OCI-LY7 (cell line): ENCODE results near the gene TJP1. TPM values are rescaled to one million over a fixed set of nuclear protein-coding genes. Genes with fewer than 3 reads are reported as not detected.
"Not testable (repeated sequence)": the region's sequence is repeated elsewhere in the genome, so short reads cannot be mapped to it uniquely, and the experiment has no call there.

Experiments used
- BruUV-seq: library from RNA; stranded (reverse); fragments of 400-500 nt; replicated peaks from 2 replicates; lab custom pipeline; 2021; lab: Mats Ljungman, UMichigan
- CTCF ChIA-PET: fragments of 300-600 bp; sonication (Branson Sonifier 250); formaldehyde crosslinking; loops from one replicate; lab custom pipeline; 2022; ENCODE audit warnings: antibody characterized with exemption; ENCODE audit not compliant: unreplicated experiment; lab: Charles Lee
- POLR2A ChIA-PET: fragments of 300-600 bp; sonication (Branson Sonifier 250); formaldehyde crosslinking; loops from one replicate; lab custom pipeline; 2022; ENCODE audit warnings: antibody characterized with exemption; lab: Charles Lee
- DNase-seq: peaks from one replicate; pipeline ENCODE4 v3.0.0-alpha.2; 2015; ENCODE audit warnings: low spot score
- H2AFZ ChIP-seq: fragments of 200-600 bp; sonication (generic), shearing (Covaris generic); 2 replicates; pipeline ENCODE4 v1.6.1; 2014; ENCODE audit warnings: mild to moderate bottlenecking, antibody characterized with exemption, low read length, moderate library complexity
- H3K27ac ChIP-seq: fragments of 200-600 bp; sonication (generic); 2 replicates; pipeline ENCODE4 v1.5.1; 2014; ENCODE audit warnings: mixed run types, low read depth, mild to moderate bottlenecking, moderate library complexity, low read length, inconsistent platforms; ENCODE audit not compliant: poor library complexity, severe bottlenecking
- H3K36me3 ChIP-seq: fragments of 200-600 bp; sonication (generic); 2 replicates; pipeline ENCODE4 v1.6.1; 2014; ENCODE audit warnings: mild to moderate bottlenecking, antibody characterized with exemption, low read length, moderate library complexity, mixed read lengths; ENCODE audit not compliant: insufficient read depth
- H3K4me1 ChIP-seq: fragments of 200-600 bp; sonication (generic); 2 replicates; pipeline ENCODE4 v1.5.1; 2014; ENCODE audit warnings: mild to moderate bottlenecking, low read length; ENCODE audit not compliant: insufficient read depth, poor library complexity, severe bottlenecking
- H3K4me2 ChIP-seq: fragments of 200-600 bp; sonication (generic); 2 replicates; pipeline ENCODE4 v1.6.1; 2014; ENCODE audit warnings: mild to moderate bottlenecking, low read length
- H3K4me3 ChIP-seq: fragments of 200-600 bp; sonication (generic); 2 replicates; pipeline ENCODE4 v1.5.1; 2014; ENCODE audit warnings: mild to moderate bottlenecking, low read depth, low read length; ENCODE audit not compliant: poor library complexity, severe bottlenecking
- H3K79me2 ChIP-seq: fragments of 200-600 bp; sonication (generic); 2 replicates; pipeline ENCODE4 v1.6.1; 2016; ENCODE audit warnings: low read depth, mild to moderate bottlenecking, low read length, moderate library complexity, mixed read lengths; ENCODE audit not compliant: insufficient read depth
- H3K9me2 ChIP-seq: fragments of 200-600 bp; sonication (generic); 2 replicates; pipeline ENCODE4 v1.6.1; 2016; ENCODE audit warnings: mild to moderate bottlenecking, low read length, mixed read lengths; ENCODE audit not compliant: insufficient read depth
- H3K9me3 ChIP-seq: fragments of 200-600 bp; sonication (generic); 2 replicates; pipeline ENCODE4 v1.6.1; 2014; ENCODE audit warnings: mild to moderate bottlenecking, mixed run types, low read length, mixed read lengths
- H4K20me1 ChIP-seq: fragments of 200-600 bp; sonication (generic); 2 replicates; pipeline ENCODE4 v1.6.1; 2014; ENCODE audit warnings: mild to moderate bottlenecking, antibody characterized with exemption, low read length, moderate library complexity, mixed read lengths; ENCODE audit not compliant: insufficient read depth
- CTCF ChIP-seq: fragments of 200-600 bp; sonication (generic); conservative IDR thresholded peaks from 2 replicates; pipeline ENCODE4 v1.5.1; 2014; ENCODE audit warnings: mild to moderate bottlenecking, antibody characterized with exemption, low read length, moderate library complexity, mixed read lengths
- EZH2phosphoT487 ChIP-seq: fragments of 200-600 bp; sonication (generic); IDR thresholded peaks from 2 replicates; pipeline ENCODE4 v1.6.1; 2018; ENCODE audit warnings: low read depth, borderline replicate concordance, mild to moderate bottlenecking, mixed run types, antibody characterized with exemption, low read length, moderate library complexity, mixed read lengths
- intact Hi-C: fragments of 100-400 bp; cut with micrococcal nuclease; formaldehyde crosslinking; loops from one replicate; pipeline ENCODE4 v1.10.0; 2022; ENCODE audit not compliant: unreplicated experiment
- total RNA-seq, 2 experiments: library from RNA; depleted of rRNA in 1 of 2; stranded (reverse); fragments of >200 nt in 1 of 2; shearing (Covaris generic) in 1 of 2; gene quantifications; 2 replicates each; pipeline ENCODE4 v1.2.3, GENCODE V29; 2014 to 2022

TJP1 gene
- total RNA-seq, 2 experiments from 2014 or later = 0.19 to 0.32 TPM

GRCh38 chr15:29784413-29784812 lies 37.9 kb downstream of the TJP1 start:
- BruUV-seq = no TSS peak
- no peak overlapping the region for H2AFZ ChIP-seq
- no peak overlapping the region for H3K27ac ChIP-seq
- no peak overlapping the region for H3K4me2 ChIP-seq
- H3K9me3 ChIP-seq = no peaks in the 10 kb centered on the region
- POLR2A ChIA-PET = no interaction called here
- no peak for DNase-seq
- no peaks in the 10 kb centered on the region for H3K9me2 ChIP-seq
- H3K4me1 ChIP-seq = no peaks in the 10 kb centered on the region
- H3K4me3 ChIP-seq = no peak overlapping the region
- intact Hi-C loops = no loop called here
- H3K79me2 ChIP-seq = no peaks in the 10 kb centered on the region
- no peaks in the 10 kb centered on the region for H4K20me1 ChIP-seq
- CTCF ChIA-PET = no interaction called here
- no peaks in the 10 kb centered on the region for H3K36me3 ChIP-seq
- TF ChIP-seq EZH2phosphoT487 = no peak
- no peak for TF ChIP-seq CTCF

GRCh38 chr15:29782816-29783215 lies 39.5 kb downstream of the TJP1 start:
- H3K79me2 ChIP-seq, CTCF ChIA-PET, H3K9me2 ChIP-seq: not testable (repeated sequence)

DNA sequence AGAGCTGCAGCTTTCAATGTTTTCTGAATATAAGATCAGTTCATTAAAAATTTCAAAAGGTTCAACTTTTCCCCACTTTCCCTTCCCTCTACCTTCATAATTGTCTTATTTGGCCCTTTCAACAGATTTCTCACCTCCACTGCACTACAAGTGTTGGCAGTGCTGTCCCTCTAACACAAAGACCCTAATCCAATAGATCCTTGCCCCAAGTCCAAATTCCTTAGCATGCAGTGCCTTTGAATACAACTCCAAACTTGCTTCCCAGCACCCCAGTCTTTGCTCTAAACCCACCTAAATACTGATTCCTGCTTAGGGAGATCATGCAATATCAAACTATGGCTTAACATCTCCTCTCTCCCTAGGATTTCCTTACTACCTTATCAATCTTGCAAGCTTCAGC lies 43.9 kb downstream of the TJP1 start:
- POLR2A ChIA-PET = no interaction called here
- H4K20me1 ChIP-seq = no peaks in the 10 kb centered on the region
- CTCF ChIA-PET = no interaction called here
- H2AFZ ChIP-seq = no peak overlapping the region
- TF ChIP-seq EZH2phosphoT487 (no peak), CTCF (no peak)
- no peaks in the 10 kb centered on the region for H3K9me3 ChIP-seq
- intact Hi-C loops = no loop called here
- H3K4me2 ChIP-seq = no peak overlapping the region
- H3K9me2 ChIP-seq = no peaks in the 10 kb centered on the region
- no peak overlapping the region for H3K27ac ChIP-seq
- no peaks in the 10 kb centered on the region for H3K36me3 ChIP-seq
- no peaks in the 10 kb centered on the region for H3K4me1 ChIP-seq
- BruUV-seq = no TSS peak
- DNase-seq = no peak
- H3K4me3 ChIP-seq = no peak overlapping the region
- no peaks in the 10 kb centered on the region for H3K79me2 ChIP-seq

More at GRCh38 chr15:29782816-29783215, 39.5 kb downstream of the TJP1 start:
- H3K4me2 ChIP-seq, H3K4me3 ChIP-seq, intact Hi-C loops, H2AFZ ChIP-seq, H3K4me1 ChIP-seq, H3K36me3 ChIP-seq, POLR2A ChIA-PET, H4K20me1 ChIP-seq, BruUV-seq, DNase-seq, H3K27ac ChIP-seq, H3K9me3 ChIP-seq: not testable (repeated sequence)
